Measurements from ENCODE around the gene SPINDOC. TPM values are rescaled to one million over a fixed set of nuclear protein-coding genes. Genes with fewer than 3 reads are reported as not detected.

Gene SPINDOC
- total RNA-seq, 2 experiments from 2014 or later: 4.0 to 4.8 TPM

DNA sequence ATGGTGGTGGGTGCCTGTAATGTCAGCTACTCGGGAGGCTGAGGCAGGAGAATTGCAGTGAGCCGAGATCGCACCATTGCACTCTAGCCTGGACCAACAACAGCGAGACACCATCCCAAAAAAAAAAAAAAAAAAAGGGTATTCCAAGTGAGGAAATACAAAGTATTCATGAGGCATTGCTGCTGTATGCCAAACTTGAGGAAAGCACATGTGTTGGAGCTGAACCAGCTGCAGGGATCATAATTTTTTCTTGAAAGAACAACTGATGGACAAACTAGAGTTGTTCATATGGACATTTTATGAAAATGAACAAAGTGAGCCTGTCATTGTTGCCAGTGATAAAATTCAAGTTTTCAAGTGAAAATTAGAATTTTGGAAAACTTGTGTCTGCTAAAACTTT is 41.4 kb downstream of the SPINDOC start:
- Mint-ChIP-seq H3K27me3 (no peaks in the 10 kb centered on the region), H3K27ac (peak overlapping the region; percentile 66), H3K9me3 (no peaks in the 10 kb centered on the region), H3K36me3 (ENCODE audit: low read depth) (peaks cover 52% of the 10 kb centered on the region), H3K4me3 (no peak overlapping the region), H3K4me1 (ENCODE audit: low read depth) (peaks cover 58% of the 10 kb centered on the region)
- intact Hi-C loops (cut with DNase I, micrococcal nuclease): no loop called here
- H3K4me3 ChIP-seq (ENCODE audit: low read length): no peak overlapping the region
- H3K27me3 ChIP-seq (ENCODE audit: control insufficient read depth in 1 of 2, insufficient read depth in 2 of 2, low read length in 2 of 2): no peaks in the 10 kb centered on the region
- TF ChIP-seq, protein P1, sequence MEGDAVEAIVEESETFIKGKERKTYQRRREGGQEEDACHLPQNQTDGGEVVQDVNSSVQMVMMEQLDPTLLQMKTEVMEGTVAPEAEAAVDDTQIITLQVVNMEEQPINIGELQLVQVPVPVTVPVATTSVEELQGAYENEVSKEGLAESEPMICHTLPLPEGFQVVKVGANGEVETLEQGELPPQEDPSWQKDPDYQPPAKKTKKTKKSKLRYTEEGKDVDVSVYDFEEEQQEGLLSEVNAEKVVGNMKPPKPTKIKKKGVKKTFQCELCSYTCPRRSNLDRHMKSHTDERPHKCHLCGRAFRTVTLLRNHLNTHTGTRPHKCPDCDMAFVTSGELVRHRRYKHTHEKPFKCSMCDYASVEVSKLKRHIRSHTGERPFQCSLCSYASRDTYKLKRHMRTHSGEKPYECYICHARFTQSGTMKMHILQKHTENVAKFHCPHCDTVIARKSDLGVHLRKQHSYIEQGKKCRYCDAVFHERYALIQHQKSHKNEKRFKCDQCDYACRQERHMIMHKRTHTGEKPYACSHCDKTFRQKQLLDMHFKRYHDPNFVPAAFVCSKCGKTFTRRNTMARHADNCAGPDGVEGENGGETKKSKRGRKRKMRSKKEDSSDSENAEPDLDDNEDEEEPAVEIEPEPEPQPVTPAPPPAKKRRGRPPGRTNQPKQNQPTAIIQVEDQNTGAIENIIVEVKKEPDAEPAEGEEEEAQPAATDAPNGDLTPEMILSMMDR (IDR thresholded peaks at IDR 0.05): no peak
- H3K36me3 ChIP-seq (ENCODE audit: insufficient read depth, low read length): peaks cover 16% of the 10 kb centered on the region
- POLR2A ChIA-PET: no interaction called here
- DNase-seq (no peak), ATAC-seq (ENCODE audit: poor library complexity) (no peak)
- CTCF ChIA-PET: no interaction called here
- H3K4me1 ChIP-seq (ENCODE audit: insufficient read depth, low read length): peaks cover 58% of the 10 kb centered on the region
- H3K9me3 ChIP-seq (ENCODE audit: control insufficient read depth in 1 of 2, insufficient read depth in 1 of 2, low read length in 2 of 2): no peaks in the 10 kb centered on the region
- no peak overlapping the region for H3K27ac ChIP-seq (ENCODE audit: low read depth in 1 of 2, low read length in 2 of 2)

DNA sequence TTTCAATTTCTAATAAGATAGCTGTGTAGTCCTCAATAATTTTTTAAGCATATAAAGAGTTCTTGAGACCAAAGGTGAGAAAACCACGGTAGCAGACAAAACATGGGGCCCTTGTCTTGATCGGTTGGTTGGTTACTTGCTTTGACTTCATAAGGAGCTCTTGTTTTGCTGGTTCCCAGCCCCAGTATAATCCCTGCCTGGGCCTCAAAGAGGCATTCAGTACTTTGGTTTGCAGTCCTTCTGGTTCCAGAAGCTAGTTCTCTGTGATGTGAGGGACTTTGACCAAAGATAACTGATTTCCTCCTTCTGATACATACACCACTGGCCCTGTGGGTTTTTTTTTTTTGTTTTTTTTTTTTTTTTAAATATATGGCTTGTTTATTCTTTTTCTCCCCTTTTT is 42.7 kb downstream of the SPINDOC start:
- ChIA-PET CTCF (interaction anchor here (0.7 kb wide), 4 partner anchors 26 to 1069 kb away, joined by 3 read pairs; no protein-coding TSS in a partner anchor), POLR2A (interaction anchor here (1.2 kb wide), 1 partner anchor 10 kb away, joined by 7 read pairs; no protein-coding TSS in a partner anchor)
- Mint-ChIP-seq H3K36me3 (ENCODE audit: low read depth) (peaks cover 43% of the 10 kb centered on the region), H3K27me3 (no peaks in the 10 kb centered on the region), H3K9me3 (no peaks in the 10 kb centered on the region), H3K4me1 (ENCODE audit: low read depth) (peaks cover 48% of the 10 kb centered on the region), H3K4me3 (no peak overlapping the region), H3K27ac (peak overlapping the region; percentile 66)
- Histone ChIP-seq H3K4me1 (ENCODE audit: insufficient read depth, low read length) (peaks cover 49% of the 10 kb centered on the region), H3K4me3 (ENCODE audit: low read length) (no peak overlapping the region), H3K36me3 (ENCODE audit: insufficient read depth, low read length) (peaks cover 23% of the 10 kb centered on the region), H3K27me3 (ENCODE audit: control insufficient read depth in 1 of 2, insufficient read depth in 2 of 2, low read length in 2 of 2) (no peaks in the 10 kb centered on the region), H3K27ac (ENCODE audit: low read depth in 1 of 2, low read length in 2 of 2) (peak overlapping the region in 1 of 2 donors; percentile 46), H3K9me3 (ENCODE audit: control insufficient read depth in 1 of 2, insufficient read depth in 1 of 2, low read length in 2 of 2) (no peaks in the 10 kb centered on the region)
- TF ChIP-seq, protein P1 (IDR thresholded peaks at IDR 0.05): no peak
- ATAC-seq (ENCODE audit: poor library complexity) (no peak), DNase-seq (peak in 2 of 14 experiments; percentile 33 to 37)
- intact Hi-C loops (cut with DNase I, micrococcal nuclease): no loop called here

DNA sequence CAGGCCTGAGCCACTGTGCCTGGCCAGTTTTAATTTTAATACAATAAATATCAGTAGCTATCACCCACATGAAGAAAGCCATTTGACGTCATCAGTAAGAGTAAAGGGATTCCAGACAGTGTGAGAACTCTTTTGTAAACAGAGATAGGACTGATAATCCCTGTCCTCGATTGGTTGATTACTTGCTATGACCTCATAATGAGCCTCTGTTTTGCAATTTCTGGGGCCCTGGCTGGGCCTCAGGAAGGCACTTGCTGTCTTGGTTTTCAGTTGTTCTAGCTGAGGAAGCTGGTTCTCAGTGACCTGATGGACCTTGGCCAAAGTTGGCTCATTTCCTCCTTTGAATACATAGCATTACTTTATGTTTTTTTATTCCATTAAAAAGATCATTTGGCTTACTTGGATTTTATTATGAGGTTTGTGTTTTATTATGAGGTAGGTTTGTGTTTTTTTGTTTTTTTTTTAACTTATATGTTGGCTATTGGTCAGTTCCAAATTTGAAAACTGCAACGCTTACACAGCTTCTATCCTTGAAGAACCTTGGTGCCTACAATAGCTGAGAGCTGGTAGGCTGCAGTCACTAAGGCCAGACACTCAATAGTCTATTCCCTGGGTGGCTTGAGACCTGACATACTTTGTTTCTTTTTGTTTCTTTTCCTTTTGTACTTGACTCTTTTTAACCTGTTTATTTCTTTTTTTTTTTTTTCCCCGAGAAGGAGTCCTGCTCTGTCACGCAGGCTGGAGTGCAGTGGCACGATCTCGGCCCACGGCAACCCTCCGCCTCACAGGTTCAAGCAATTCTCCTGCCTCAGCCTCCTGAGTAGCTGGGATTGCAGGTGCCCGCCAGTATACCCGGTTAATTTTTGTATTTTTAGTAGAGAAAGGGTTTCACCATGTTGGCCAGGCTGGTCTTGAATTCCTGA is 45.6 kb downstream of the SPINDOC start:
- Mint-ChIP-seq H3K4me3 (no peak overlapping the region), H3K9me3 (no peaks in the 10 kb centered on the region), H3K27me3 (no peaks in the 10 kb centered on the region), H3K4me1 (ENCODE audit: low read depth) (peaks cover 42% of the 10 kb centered on the region), H3K36me3 (ENCODE audit: low read depth) (peaks cover 37% of the 10 kb centered on the region), H3K27ac (peak overlapping the region; percentile 56)
- CTCF ChIA-PET: interaction anchor here (0.9 kb wide), 1 partner anchor 33 kb away, joined by 3 read pairs; no protein-coding TSS in a partner anchor
- peak in 3 of 14 experiments; percentile 25 to 44 (median 42) for DNase-seq
- POLR2A ChIA-PET: interaction anchor here (1.0 kb wide), 2 partner anchors 20 to 48 kb away, joined by 3 to 5 read pairs; no protein-coding TSS in a partner anchor
- intact Hi-C loops (cut with DNase I, micrococcal nuclease): no loop called here
- H3K9me3 ChIP-seq (ENCODE audit: control insufficient read depth in 1 of 2, insufficient read depth in 1 of 2, low read length in 2 of 2): no peaks in the 10 kb centered on the region
- peaks cover 55% of the 10 kb centered on the region for H3K4me1 ChIP-seq (ENCODE audit: insufficient read depth, low read length)
- no peaks in the 10 kb centered on the region for H3K27me3 ChIP-seq (ENCODE audit: control insufficient read depth in 1 of 2, insufficient read depth in 2 of 2, low read length in 2 of 2)
- TF ChIP-seq, protein P1 (IDR thresholded peaks at IDR 0.05): no peak
- ATAC-seq (ENCODE audit: poor library complexity): no peak
- no peak overlapping the region for H3K4me3 ChIP-seq (ENCODE audit: low read length)
- no peak overlapping the region for H3K27ac ChIP-seq (ENCODE audit: low read depth in 1 of 2, low read length in 2 of 2)
- peaks cover 24% of the 10 kb centered on the region for H3K36me3 ChIP-seq (ENCODE audit: insufficient read depth, low read length)
